Heart left ventricle (tissue), 16 donors: ENCODE results near the gene GNS. TPM values are rescaled to one million over a fixed set of nuclear protein-coding genes. Genes with fewer than 3 reads are reported as not detected.
A peak's percentile ranks its signal among the peaks of the same experiment; 100 is the strongest.

Experiments used
- ATAC-seq, 4 donors: fragments of 200-7000 bp; cut with Tn5 transposase; one replicate each; pipeline ENCODE4 v1.9.1; 2020 to 2022; ENCODE audit warnings: moderate library complexity in 4 of 4, mild to moderate bottlenecking in 3 of 4, moderate number of reproducible peaks in 1 of 4
- DNase-seq, 5 donors: peaks; one replicate each; pipeline ENCODE4 v3.0.0-alpha.2; 2020
- H3K27ac ChIP-seq, 12 donors: fragments of 200-600 bp; sonication (generic) in 4 of 12; one replicate each; pipeline versions ENCODE4 v1.5.0 to v1.8.0; 2016 to 2022; ENCODE audit warnings: mild to moderate bottlenecking in 2 of 12
- H3K27me3 ChIP-seq, 9 donors: fragments of 200-600 bp; sonication (generic) in 2 of 9; one replicate each; pipeline versions ENCODE4 v1.5.1 to v1.8.0; 2016 to 2022; ENCODE audit warnings: mild to moderate bottlenecking in 3 of 9
- H3K36me3 ChIP-seq, 9 donors: fragments of 200-600 bp; sonication (generic) in 2 of 9; one replicate each; pipeline versions ENCODE4 v1.5.0 to v1.8.0; 2018 to 2022; ENCODE audit warnings: mild to moderate bottlenecking in 2 of 9
- H3K4me1 ChIP-seq, 12 donors: fragments of 200-600 bp; sonication (generic) in 4 of 12; one replicate each; pipeline versions ENCODE4 v1.5.0 to v1.8.0; 2016 to 2022; ENCODE audit warnings: mild to moderate bottlenecking in 3 of 12
- H3K4me3 ChIP-seq, 12 donors: fragments of 200-600 bp; sonication (generic) in 4 of 12; one replicate each; pipeline versions ENCODE4 v1.5.0 to v1.8.0; 2017 to 2022; ENCODE audit warnings: mild to moderate bottlenecking in 9 of 12, moderate library complexity in 4 of 12
- H3K9me3 ChIP-seq, 12 donors: fragments of 200-600 bp; sonication (generic) in 4 of 12; one replicate each; pipeline versions ENCODE4 v1.5.0 to v1.8.0; 2016 to 2022; ENCODE audit warnings: mild to moderate bottlenecking in 1 of 12
- POLR2A ChIP-seq, 2 donors: fragments of 450-650 bp; IDR thresholded peaks; one replicate each; pipeline ENCODE4 v1.6.1; 2017; ENCODE audit warnings: antibody characterized with exemption in 2 of 2, mild to moderate bottlenecking in 2 of 2, moderate library complexity in 2 of 2
- WGBS, 4 donors: extraction: QIAGEN DNeasy Blood & Tissue Kit in 2 of 4; methylation state at CpG; one replicate each; pipeline versions ENCODE4 v1.1.5 to v1.1.7; 2013 to 2018; 5-methylcytosine and 5-hydroxymethylcytosine counted together
- intact Hi-C, 10 donors: fragments of 100-400 bp; cut with DNase I; formaldehyde crosslinking; loops; one replicate each; pipeline versions ENCODE4 v1.11.1 to v1.14.2; 2022
- polyA plus RNA-seq, 2 donors: library from polyadenylated mRNA; stranded (reverse); fragments of 200-250 nt; gene quantifications; one replicate each; pipeline ENCODE4 v1.2.3, GENCODE V29; 2013
- total RNA-seq, 9 donors: library from RNA; depleted of rRNA in 2 of 9; stranded (reverse); fragments of >200 nt in 2 of 9; fragmentation: NEBNext Ultra II Directional in 3 of 9; extraction: Animal tissue kit (Norgen Biotek cat#: 25700) in 3 of 9; gene quantifications; one replicate each; pipeline versions ENCODE4 v1.1.0 to v1.2.4, GENCODE V29; 2016 to 2023
- TF ChIP-seq, protein P1 (sequence below), 12 donors: fragments of 200-600 bp; sonication (generic) in 4 of 12; IDR thresholded peaks; one replicate each; pipeline versions ENCODE4 v1.5.0 to v1.8.0; 2018 to 2022; ENCODE audit warnings: antibody characterized with exemption in 12 of 12, mild to moderate bottlenecking in 5 of 12
- donor health status: ischemic (EF 13 %, LVEDD 7.1; RV severe dilation, severe dysfunction).
- donor health status: healthy with polysubstance abuse.
- donor health status: DM: no; HTN: yes; CAD: no.
- donor health status: DM: no; HTN: no; CAD: no.
- donor health status: ischemic (EF 25% LVEDD 6.9; RV normal size, moderate dysfunction).
- donor health status: ischemic (EF 25% LVEDD 5.7; RV mildly dilated, moderate dysfunction).
- donor health status: healthy.
- donor health status: DM: yes; HTN: yes; CAD: no.
- donor health status: ischemic (EF 35%, LVEDD 5.7; RV mildly dilated, moderate dysfunction).
- donor health status: nonischemic (EF 11% LVEDD 7.7; RV severe dilation, severe dysfunction).
- donor health status: DM: yes; HTN: yes; CAD: no.
- donor health status: PGD.
- donor health status: ischemic (EF 29% LVEDD 5.4; RV normal size, mild dysfunction).
- donor health status: nonischemic (EF 23%, LVEDD 6.1; RV moderate dilation, normal function).

Gene GNS
- total and polyA plus RNA-seq, 11 donors, result 22.0 to 246 (median 115) TPM

DNA sequence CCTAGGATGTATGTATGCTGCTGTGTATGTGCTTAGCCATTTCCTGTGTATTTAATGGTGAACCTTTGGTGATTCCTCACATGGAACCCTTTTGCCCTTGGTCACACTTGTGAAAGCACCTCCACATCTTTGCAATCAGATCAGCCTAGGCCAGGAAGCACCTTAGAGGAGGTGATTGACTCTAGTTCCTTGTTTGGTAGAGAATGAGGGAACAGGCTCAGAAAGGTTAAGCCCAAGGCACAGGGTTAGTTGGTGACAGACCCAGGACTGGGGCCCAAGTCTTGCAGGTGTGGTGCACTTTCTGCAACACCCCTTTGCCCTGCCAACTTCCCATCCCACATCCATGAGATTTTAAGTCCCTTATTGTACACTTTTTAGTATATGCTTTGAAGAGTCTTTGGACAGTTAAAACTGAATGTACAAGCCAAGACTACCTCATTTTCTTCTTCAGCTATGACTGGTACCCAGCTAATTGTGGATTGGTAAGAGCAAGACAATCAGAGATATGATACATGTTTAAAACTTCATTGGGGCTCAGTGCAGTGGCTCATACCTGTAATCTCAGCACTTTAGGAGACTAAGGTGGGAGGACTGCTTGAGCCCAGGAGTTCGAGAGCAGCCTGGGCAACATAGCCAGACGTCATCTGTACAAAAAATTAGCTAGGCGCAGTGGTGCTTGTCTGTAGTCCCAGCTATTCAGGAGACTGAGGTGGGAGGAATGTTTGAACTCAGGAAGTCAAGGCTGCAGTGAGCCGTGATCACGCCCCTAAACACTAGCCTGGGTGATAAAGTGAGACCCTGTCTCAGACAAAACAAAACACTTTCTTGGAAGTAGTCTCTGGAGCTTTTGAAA is 77.8 kb downstream of the GNS start:
- DNase-seq (no peak), ATAC-seq (no peak)
- peak overlapping the region; percentile 57 to 89 (median 80) for H3K27ac ChIP-seq
- peaks cover 2 to 95% (median 58%) of the 10 kb centered on the region in 12 donors for H3K4me1 ChIP-seq
- WGBS, 4 donors, result 51 to 69% (median 60%) methylated on average over 5 of the region's 5 CpGs
- H3K4me3 ChIP-seq, result no peak overlapping the region
- intact Hi-C loops, result no loop called here
- no peaks in the 10 kb centered on the region for H3K27me3 ChIP-seq
- peaks cover 0 to 21% (median 13%) of the 10 kb centered on the region in 9 donors for H3K36me3 ChIP-seq
- TF ChIP-seq, protein P1, sequence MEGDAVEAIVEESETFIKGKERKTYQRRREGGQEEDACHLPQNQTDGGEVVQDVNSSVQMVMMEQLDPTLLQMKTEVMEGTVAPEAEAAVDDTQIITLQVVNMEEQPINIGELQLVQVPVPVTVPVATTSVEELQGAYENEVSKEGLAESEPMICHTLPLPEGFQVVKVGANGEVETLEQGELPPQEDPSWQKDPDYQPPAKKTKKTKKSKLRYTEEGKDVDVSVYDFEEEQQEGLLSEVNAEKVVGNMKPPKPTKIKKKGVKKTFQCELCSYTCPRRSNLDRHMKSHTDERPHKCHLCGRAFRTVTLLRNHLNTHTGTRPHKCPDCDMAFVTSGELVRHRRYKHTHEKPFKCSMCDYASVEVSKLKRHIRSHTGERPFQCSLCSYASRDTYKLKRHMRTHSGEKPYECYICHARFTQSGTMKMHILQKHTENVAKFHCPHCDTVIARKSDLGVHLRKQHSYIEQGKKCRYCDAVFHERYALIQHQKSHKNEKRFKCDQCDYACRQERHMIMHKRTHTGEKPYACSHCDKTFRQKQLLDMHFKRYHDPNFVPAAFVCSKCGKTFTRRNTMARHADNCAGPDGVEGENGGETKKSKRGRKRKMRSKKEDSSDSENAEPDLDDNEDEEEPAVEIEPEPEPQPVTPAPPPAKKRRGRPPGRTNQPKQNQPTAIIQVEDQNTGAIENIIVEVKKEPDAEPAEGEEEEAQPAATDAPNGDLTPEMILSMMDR (IDR thresholded peaks at IDR 0.05), result no peak
- no peaks in the 10 kb centered on the region for H3K9me3 ChIP-seq

DNA sequence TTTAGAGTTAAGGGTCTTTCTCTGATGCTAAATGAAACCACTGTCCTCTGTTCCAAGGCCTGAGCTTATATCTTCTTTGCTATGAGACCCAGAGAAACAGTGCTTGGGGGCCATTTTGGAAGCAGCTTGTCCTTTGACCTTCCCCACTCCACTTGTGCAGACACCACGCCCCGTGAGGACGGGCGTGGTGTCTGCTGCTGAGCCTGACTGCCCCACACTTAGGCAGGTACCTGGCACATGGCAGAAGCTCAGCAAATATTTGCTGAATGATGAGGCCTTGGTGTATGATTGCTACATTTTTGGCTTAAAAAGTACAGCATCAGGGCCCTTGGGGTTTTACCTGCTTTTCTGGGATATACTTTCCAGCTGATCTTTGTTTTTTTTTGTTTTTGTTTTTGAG is 79.0 kb downstream of the GNS start:
- 58 to 82% (median 70%) methylated on average over 4 of the region's 4 CpGs for WGBS, 4 donors
- Histone ChIP-seq H3K9me3 (no peaks in the 10 kb centered on the region), H3K36me3 (peaks cover 0 to 9% (median 2%) of the 10 kb centered on the region in 9 donors), H3K4me1 (peaks cover 2 to 100% (median 69%) of the 10 kb centered on the region in 12 donors), H3K27me3 (no peaks in the 10 kb centered on the region), H3K4me3 (peak overlapping the region in 1 of 12 donors; percentile 8), H3K27ac (peak overlapping the region; percentile 37 to 89 (median 81))
- ATAC-seq (no peak), DNase-seq (no peak)
- intact Hi-C loops, result no loop called here
- TF ChIP-seq, protein P1 (IDR thresholded peaks at IDR 0.05), result no peak
- TF ChIP-seq POLR2A (IDR thresholded peaks at IDR 0.05), result no peak

- Histone ChIP-seq H3K27ac (peak overlapping the region; percentile 37 to 89 (median 81)), H3K36me3 (peaks cover 0 to 2% (median 0%) of the 10 kb centered on the region in 9 donors), H3K9me3 (no peaks in the 10 kb centered on the region), H3K4me3 (peak overlapping the region in 5 of 12 donors; percentile 6 to 19 (median 8)), H3K4me1 (peaks cover 2 to 99% (median 76%) of the 10 kb centered on the region in 12 donors), H3K27me3 (no peaks in the 10 kb centered on the region)
- DNase-seq (peak; percentile 60 to 88 (median 79)), ATAC-seq (peak in 3 of 4 donors; percentile 51 to 55 (median 55))
- WGBS, 4 donors, result 17 to 27% (median 22%) methylated on average over 9 of the region's 9 CpGs
- no peak for TF ChIP-seq POLR2A (IDR thresholded peaks at IDR 0.05)
- TF ChIP-seq, protein P1 (IDR thresholded peaks at IDR 0.05), result no peak
- intact Hi-C loops, result loop anchor here in 3 of 10 donors (5.0 kb wide), 1 partner anchor 67 kb away; the partner anchor contains the start of gene RASSF3 (in 3 of the 3)
These were observed 79.7 kb downstream of the GNS start for GRCh38 chr12:64679487-64680001.

- WGBS, 4 donors, result 74 to 86% (median 85%) methylated on average over 5 of the region's 5 CpGs
- no peaks in the 10 kb centered on the region for H3K36me3 ChIP-seq
- intact Hi-C loops, result loop anchor here in 3 of 10 donors (5.0 kb wide), 1 partner anchor 67 kb away; the partner anchor contains the start of gene RASSF3 (in 3 of the 3)
- H3K27ac ChIP-seq, result peak overlapping the region; percentile 4 to 89 (median 81)
- TF ChIP-seq, protein P1 (IDR thresholded peaks at IDR 0.05), result no peak
- TF ChIP-seq POLR2A (IDR thresholded peaks at IDR 0.05), result no peak
- no peaks in the 10 kb centered on the region for H3K9me3 ChIP-seq
- no peaks in the 10 kb centered on the region for H3K27me3 ChIP-seq
- DNase-seq, result no peak
- H3K4me1 ChIP-seq, result peaks cover 2 to 99% (median 80%) of the 10 kb centered on the region in 12 donors
- no peak overlapping the region for H3K4me3 ChIP-seq
- ATAC-seq, result no peak
These were observed 80.4 kb downstream of the GNS start for GRCh38 chr12:64678835-64679234.
